ENCODE data around the gene TCF4.

TCF4 gene

DNA sequence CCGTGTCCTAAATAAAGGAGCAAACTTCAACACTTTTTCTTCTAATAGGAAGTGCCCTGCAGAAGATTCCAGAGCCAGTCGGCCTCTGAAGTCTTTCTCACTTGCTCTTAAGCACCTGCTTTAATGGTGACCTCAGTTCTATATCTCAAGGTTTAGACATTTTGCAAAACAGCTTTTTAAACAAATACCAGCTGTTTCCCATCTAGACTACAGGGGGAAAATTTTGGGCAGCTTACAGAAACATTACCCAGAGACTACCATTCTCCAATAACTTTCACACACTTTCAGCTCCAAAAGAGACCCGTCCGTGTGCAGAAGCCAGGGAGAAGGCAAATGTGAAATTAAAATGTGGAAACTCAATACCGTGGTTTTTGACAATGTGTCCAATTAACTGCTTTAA, 343.4 kb downstream of the TCF4 start:
- Histone ChIP-seq H3K36me3 (ENCODE audit: control insufficient read depth, low read length) (peaks cover 87% of the 10 kb centered on the region), H3K4me1 (ENCODE audit: control insufficient read depth, low read length) (no peaks in the 10 kb centered on the region), H3F3A (ENCODE audit: control insufficient read depth, insufficient read depth) (no peaks in the 10 kb centered on the region), H3K27me3 (ENCODE audit: control insufficient read depth, low read length) (no peaks in the 10 kb centered on the region), H3K9me3 (ENCODE audit: control insufficient read depth, insufficient read depth, low read length) (no peaks in the 10 kb centered on the region), H3K9me2 (replicated peaks; ENCODE audit: control insufficient read depth, low read length) (no peaks in the 10 kb centered on the region), H3K27ac (ENCODE audit: low read depth, low read length) (no peak overlapping the region), H3K4me2 (ENCODE audit: low read length) (no peak overlapping the region), H3K4me3 (ENCODE audit: low read length) (no peak overlapping the region), H4K20me1 (ENCODE audit: control insufficient read depth, insufficient read depth, low read depth, low read length) (no peaks in the 10 kb centered on the region), H3K79me2 (ENCODE audit: control insufficient read depth, low read length) (no peaks in the 10 kb centered on the region)
- TF ChIP-seq, protein P1, sequence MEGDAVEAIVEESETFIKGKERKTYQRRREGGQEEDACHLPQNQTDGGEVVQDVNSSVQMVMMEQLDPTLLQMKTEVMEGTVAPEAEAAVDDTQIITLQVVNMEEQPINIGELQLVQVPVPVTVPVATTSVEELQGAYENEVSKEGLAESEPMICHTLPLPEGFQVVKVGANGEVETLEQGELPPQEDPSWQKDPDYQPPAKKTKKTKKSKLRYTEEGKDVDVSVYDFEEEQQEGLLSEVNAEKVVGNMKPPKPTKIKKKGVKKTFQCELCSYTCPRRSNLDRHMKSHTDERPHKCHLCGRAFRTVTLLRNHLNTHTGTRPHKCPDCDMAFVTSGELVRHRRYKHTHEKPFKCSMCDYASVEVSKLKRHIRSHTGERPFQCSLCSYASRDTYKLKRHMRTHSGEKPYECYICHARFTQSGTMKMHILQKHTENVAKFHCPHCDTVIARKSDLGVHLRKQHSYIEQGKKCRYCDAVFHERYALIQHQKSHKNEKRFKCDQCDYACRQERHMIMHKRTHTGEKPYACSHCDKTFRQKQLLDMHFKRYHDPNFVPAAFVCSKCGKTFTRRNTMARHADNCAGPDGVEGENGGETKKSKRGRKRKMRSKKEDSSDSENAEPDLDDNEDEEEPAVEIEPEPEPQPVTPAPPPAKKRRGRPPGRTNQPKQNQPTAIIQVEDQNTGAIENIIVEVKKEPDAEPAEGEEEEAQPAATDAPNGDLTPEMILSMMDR (IDR thresholded peaks at IDR 0.05; ENCODE audit: low read depth, low read length, poor library complexity, severe bottlenecking) = no peak
- TF ChIP-seq EZH2phosphoT487 (IDR thresholded peaks at IDR 0.05; ENCODE audit: borderline replicate concordance, low read length) = no peak

DNA sequence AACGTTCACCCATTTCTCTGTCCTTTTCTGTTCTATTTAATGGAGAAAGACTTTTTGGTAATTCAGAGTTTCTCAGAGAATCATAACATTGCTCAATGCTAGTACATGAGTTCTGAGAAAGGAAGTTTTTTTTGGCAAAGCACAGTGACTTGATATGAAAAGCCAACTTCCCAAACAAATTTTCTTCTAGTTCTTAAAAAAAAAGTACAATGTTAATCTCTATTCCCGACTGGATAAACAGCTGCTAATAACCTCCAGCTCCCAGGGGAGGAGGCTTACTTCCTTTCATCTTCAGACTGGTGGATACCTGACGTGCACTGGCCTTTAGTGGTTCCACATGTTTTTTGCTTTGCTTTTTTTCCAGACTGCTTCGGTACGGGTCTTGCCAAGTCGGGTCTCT, 344.1 kb downstream of the TCF4 start:
- Histone ChIP-seq H3K4me3 (ENCODE audit: low read length) (no peak overlapping the region), H3K9me3 (ENCODE audit: control insufficient read depth, insufficient read depth, low read length) (no peaks in the 10 kb centered on the region), H3K4me1 (ENCODE audit: control insufficient read depth, low read length) (no peaks in the 10 kb centered on the region), H3K27me3 (ENCODE audit: control insufficient read depth, low read length) (no peaks in the 10 kb centered on the region), H3K36me3 (ENCODE audit: control insufficient read depth, low read length) (peaks cover 85% of the 10 kb centered on the region), H3K4me2 (ENCODE audit: low read length) (no peak overlapping the region), H3K9me2 (replicated peaks; ENCODE audit: control insufficient read depth, low read length) (no peaks in the 10 kb centered on the region), H4K20me1 (ENCODE audit: control insufficient read depth, insufficient read depth, low read depth, low read length) (no peaks in the 10 kb centered on the region), H3K27ac (ENCODE audit: low read depth, low read length) (no peak overlapping the region), H3F3A (ENCODE audit: control insufficient read depth, insufficient read depth) (no peaks in the 10 kb centered on the region), H3K79me2 (ENCODE audit: control insufficient read depth, low read length) (no peaks in the 10 kb centered on the region)
- TF ChIP-seq, protein P1 (IDR thresholded peaks at IDR 0.05; ENCODE audit: low read depth, low read length, poor library complexity, severe bottlenecking) = no peak
- no peak for TF ChIP-seq EZH2phosphoT487 (IDR thresholded peaks at IDR 0.05; ENCODE audit: borderline replicate concordance, low read length)

DNA sequence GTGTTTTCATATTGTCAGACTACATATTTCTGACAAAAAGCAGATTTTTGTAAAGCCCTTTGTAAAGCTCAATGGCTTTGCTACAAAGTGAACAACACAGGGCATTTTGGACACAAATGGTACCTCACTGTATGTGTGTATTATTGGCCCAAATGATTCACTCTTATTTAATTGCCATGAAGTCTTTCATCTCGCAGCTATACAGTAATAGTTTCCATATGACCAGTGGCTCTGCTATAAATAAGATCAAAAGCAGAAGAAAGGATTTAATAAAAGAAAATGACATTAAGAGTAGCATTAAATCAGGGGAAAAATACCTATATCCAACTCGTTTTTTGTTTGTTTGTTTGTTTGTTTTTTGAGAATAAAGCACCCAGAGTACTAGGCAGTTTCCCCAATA, 344.7 kb downstream of the TCF4 start:
- H3K27ac ChIP-seq (ENCODE audit: low read depth, low read length) = no peak overlapping the region
- no peaks in the 10 kb centered on the region for H3F3A ChIP-seq (ENCODE audit: control insufficient read depth, insufficient read depth)
- no peaks in the 10 kb centered on the region for H3K79me2 ChIP-seq (ENCODE audit: control insufficient read depth, low read length)
- no peak for TF ChIP-seq EZH2phosphoT487 (IDR thresholded peaks at IDR 0.05; ENCODE audit: borderline replicate concordance, low read length)
- H3K4me1 ChIP-seq (ENCODE audit: control insufficient read depth, low read length) = no peaks in the 10 kb centered on the region
- no peak overlapping the region for H3K4me2 ChIP-seq (ENCODE audit: low read length)
- no peaks in the 10 kb centered on the region for H4K20me1 ChIP-seq (ENCODE audit: control insufficient read depth, insufficient read depth, low read depth, low read length)
- no peaks in the 10 kb centered on the region for H3K27me3 ChIP-seq (ENCODE audit: control insufficient read depth, low read length)
- H3K36me3 ChIP-seq (ENCODE audit: control insufficient read depth, low read length) = peaks cover 83% of the 10 kb centered on the region
- H3K9me3 ChIP-seq (ENCODE audit: control insufficient read depth, insufficient read depth, low read length) = no peaks in the 10 kb centered on the region
- H3K4me3 ChIP-seq (ENCODE audit: low read length) = no peak overlapping the region
- no peaks in the 10 kb centered on the region for H3K9me2 ChIP-seq (replicated peaks; ENCODE audit: control insufficient read depth, low read length)

DNA sequence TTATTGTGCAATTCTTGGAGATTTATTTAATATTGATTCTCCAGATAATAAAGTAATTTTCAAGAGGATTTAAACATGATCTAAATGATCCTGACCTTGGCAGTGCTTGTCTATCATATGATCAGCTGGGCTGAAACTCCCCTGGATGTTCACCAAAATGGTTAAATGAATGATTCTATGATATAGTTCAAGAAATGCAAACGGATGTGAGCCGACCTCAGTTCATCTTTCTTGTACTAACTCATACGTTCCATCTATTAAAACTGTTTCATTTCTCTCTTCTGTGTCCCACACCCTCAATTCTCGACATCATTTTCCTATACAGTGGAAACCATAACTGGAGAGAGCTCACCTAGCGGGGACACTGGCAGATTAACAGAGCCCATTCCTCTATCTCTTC, 347.0 kb downstream of the TCF4 start:
- TF ChIP-seq, protein P1 (IDR thresholded peaks at IDR 0.05; ENCODE audit: low read depth, low read length, poor library complexity, severe bottlenecking) = no peak
- no peak for TF ChIP-seq EZH2phosphoT487 (IDR thresholded peaks at IDR 0.05; ENCODE audit: borderline replicate concordance, low read length)
- no peak overlapping the region for H3K27ac ChIP-seq (ENCODE audit: low read depth, low read length)
- H3K9me3 ChIP-seq (ENCODE audit: control insufficient read depth, insufficient read depth, low read length) = no peaks in the 10 kb centered on the region
- H3K9me2 ChIP-seq (replicated peaks; ENCODE audit: control insufficient read depth, low read length) = no peaks in the 10 kb centered on the region
- H3K79me2 ChIP-seq (ENCODE audit: control insufficient read depth, low read length) = no peaks in the 10 kb centered on the region
- no peaks in the 10 kb centered on the region for H3K27me3 ChIP-seq (ENCODE audit: control insufficient read depth, low read length)
- peaks cover 7% of the 10 kb centered on the region; the same call in 1 of the 2 replicates for H3F3A ChIP-seq (ENCODE audit: control insufficient read depth, insufficient read depth)
- no peak overlapping the region for H3K4me2 ChIP-seq (ENCODE audit: low read length)
- H3K4me1 ChIP-seq (ENCODE audit: control insufficient read depth, low read length) = no peaks in the 10 kb centered on the region
- H3K36me3 ChIP-seq (ENCODE audit: control insufficient read depth, low read length) = peaks cover 65% of the 10 kb centered on the region
- no peaks in the 10 kb centered on the region for H4K20me1 ChIP-seq (ENCODE audit: control insufficient read depth, insufficient read depth, low read depth, low read length)
- no peak overlapping the region for H3K4me3 ChIP-seq (ENCODE audit: low read length)

Measured in DOHH2 (cell line).